ENCODE results near the gene ZNF701. TPM values are rescaled to one million over a fixed set of nuclear protein-coding genes. Genes with fewer than 3 reads are reported as not detected.

Gene ZNF701
- total and polyA plus RNA-seq, 2 of the 8 experiments (the other 6 are each of a cell fraction or from before 2014, with no cell fraction given): 4.9 to 18.7 TPM

DNA sequence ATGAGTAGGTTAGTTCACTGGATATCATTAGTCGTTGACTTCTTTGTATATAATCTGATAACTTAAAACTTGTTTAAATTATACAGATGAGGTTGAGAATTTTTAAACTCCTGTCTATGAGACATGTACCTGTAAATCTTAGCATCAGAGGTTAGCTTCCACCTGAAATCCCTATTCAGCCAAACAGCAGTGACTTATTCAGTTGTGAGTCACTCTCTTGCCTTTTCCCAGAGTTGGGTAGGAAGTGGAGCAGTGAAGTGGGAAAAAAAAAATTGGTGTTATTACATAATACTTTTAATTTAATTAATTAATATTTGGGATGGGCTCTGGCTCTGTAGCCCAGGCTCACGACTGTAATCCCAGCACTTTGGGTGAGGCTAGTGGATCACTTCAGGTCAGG lies 32.9 kb downstream of the ZNF701 start (continued):
- TF ChIP-seq ASH2L (IDR thresholded peaks at IDR 0.05; ENCODE audit: low read length): no peak
- no peak for TF ChIP-seq PHF8 (conservative IDR thresholded peaks at IDR 0.05; ENCODE audit: low read depth, low read length)
- TF ChIP-seq POU5F1 (IDR thresholded peaks at IDR 0.05; ENCODE audit: low read depth, low read length): no peak
- no peak for TF ChIP-seq TCF12 (IDR thresholded peaks at IDR 0.05; ENCODE audit: low read depth, low read length)
